Measurements from ENCODE around the gene YIF1A.

YIF1A gene

GRCh38 chr11:66333896-66334604, 45.1 kb upstream of the YIF1A start:
- no peak overlapping the region for H3K4me3 ChIP-seq (ENCODE audit: low read depth, low read length)
- no peak for DNase-seq (ENCODE audit: low read depth)
- no peak for TF ChIP-seq CTCF (IDR thresholded peaks at IDR 0.05; ENCODE audit: low read depth, low read length, missing control alignments)

- DNase-seq (ENCODE audit: low read depth): no peak
- no peak for TF ChIP-seq CTCF (IDR thresholded peaks at IDR 0.05; ENCODE audit: low read depth, low read length, missing control alignments)
- no peak overlapping the region for H3K4me3 ChIP-seq (ENCODE audit: low read depth, low read length)
Observed at GRCh38 chr11:66333220-66333877, 44.4 kb upstream of the YIF1A start.

- H3K4me3 ChIP-seq (ENCODE audit: low read depth, low read length): no peak overlapping the region
- no peak for DNase-seq (ENCODE audit: low read depth)
- no peak for TF ChIP-seq CTCF (IDR thresholded peaks at IDR 0.05; ENCODE audit: low read depth, low read length, missing control alignments)
Observed at GRCh38 chr11:66332371-66333219, 43.7 kb upstream of the YIF1A start.

- TF ChIP-seq CTCF (IDR thresholded peaks at IDR 0.05; ENCODE audit: low read depth, low read length, missing control alignments): no peak
- no peak overlapping the region for H3K4me3 ChIP-seq (ENCODE audit: low read depth, low read length)
- no peak for DNase-seq (ENCODE audit: low read depth)
Observed at GRCh38 chr11:66331542-66332370, 42.8 kb upstream of the YIF1A start.

- DNase-seq (ENCODE audit: low read depth): no peak
- H3K4me3 ChIP-seq (ENCODE audit: low read depth, low read length): no peak overlapping the region
- no peak for TF ChIP-seq CTCF (IDR thresholded peaks at IDR 0.05; ENCODE audit: low read depth, low read length, missing control alignments)
Observed at GRCh38 chr11:66330931-66331330, 42.0 kb upstream of the YIF1A start.

- DNase-seq (ENCODE audit: low read depth): no peak
- no peak for TF ChIP-seq CTCF (IDR thresholded peaks at IDR 0.05; ENCODE audit: low read depth, low read length, missing control alignments)
- no peak overlapping the region for H3K4me3 ChIP-seq (ENCODE audit: low read depth, low read length)
Observed at GRCh38 chr11:66329165-66329673, 40.3 kb upstream of the YIF1A start.

All from GM12864 (cell line).